GM19025 (cell line): ENCODE data around the gene TMEM247.
"Not testable (repeated sequence)": the region's sequence is repeated elsewhere in the genome, so short reads cannot be mapped to it uniquely, and the experiment has no call there.

ENCODE experiments used
- ATAC-seq: cut with Tn5 transposase; IDR thresholded peaks from one replicate; pipeline ENCODE4 v1.9.1; 2021; ENCODE audit warnings: mild to moderate bottlenecking, low read depth, moderate library complexity; ENCODE audit not compliant: unreplicated experiment

Gene TMEM247

DNA sequence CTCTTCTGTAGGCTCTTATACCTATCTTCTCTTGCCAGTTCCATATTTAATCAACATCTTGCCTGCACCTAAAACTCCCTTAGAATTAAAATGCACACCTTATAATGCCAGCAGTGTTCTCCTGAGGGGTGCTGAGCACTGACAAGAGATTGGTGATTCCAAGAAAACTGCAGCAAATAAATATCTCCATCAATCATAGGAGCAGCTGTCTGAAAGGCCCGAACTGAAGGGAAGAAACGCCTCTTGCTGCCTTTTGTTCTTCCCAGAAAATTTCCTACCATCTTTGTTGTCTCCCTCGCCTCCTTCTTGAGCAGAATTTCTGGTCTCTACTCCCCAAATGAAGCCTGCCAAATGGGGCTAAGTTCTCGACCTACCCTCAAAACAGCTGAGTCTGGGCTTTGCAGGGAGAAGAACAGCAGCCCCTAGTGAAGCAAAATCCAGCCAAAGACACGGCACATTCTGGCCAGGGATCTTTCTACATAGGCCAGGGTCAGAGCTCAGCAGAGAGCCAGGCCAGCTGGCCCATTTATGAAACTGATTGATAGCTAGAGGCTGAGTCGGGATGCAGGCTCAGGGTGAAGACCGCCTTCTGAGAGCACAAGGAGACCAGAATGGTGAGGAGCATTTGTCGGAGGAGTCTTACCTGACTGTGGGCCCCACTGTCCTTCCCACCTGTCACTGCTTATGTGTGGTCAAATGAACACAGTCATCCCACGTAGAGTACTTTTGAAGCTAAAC, 20.4 kb upstream of the TMEM247 start:
- ATAC-seq = no peak

- ATAC-seq = no peak
Observed at GRCh38 chr2:46459694-46460093, 19.7 kb upstream of the TMEM247 start.

GRCh38 chr2:46460241-46460921, 19.0 kb upstream of the TMEM247 start:
- ATAC-seq = no peak

GRCh38 chr2:46461011-46461674, 18.2 kb upstream of the TMEM247 start:
- ATAC-seq = no peak

- no peak for ATAC-seq
Observed at GRCh38 chr2:46461709-46462171, 17.6 kb upstream of the TMEM247 start.

GRCh38 chr2:46462936-46463335, 16.4 kb upstream of the TMEM247 start:
- ATAC-seq = no peak

GRCh38 chr2:46469116-46469515, 10.2 kb upstream of the TMEM247 start:
- no peak for ATAC-seq

GRCh38 chr2:46469700-46470099, 9.7 kb upstream of the TMEM247 start:
- no peak for ATAC-seq

DNA sequence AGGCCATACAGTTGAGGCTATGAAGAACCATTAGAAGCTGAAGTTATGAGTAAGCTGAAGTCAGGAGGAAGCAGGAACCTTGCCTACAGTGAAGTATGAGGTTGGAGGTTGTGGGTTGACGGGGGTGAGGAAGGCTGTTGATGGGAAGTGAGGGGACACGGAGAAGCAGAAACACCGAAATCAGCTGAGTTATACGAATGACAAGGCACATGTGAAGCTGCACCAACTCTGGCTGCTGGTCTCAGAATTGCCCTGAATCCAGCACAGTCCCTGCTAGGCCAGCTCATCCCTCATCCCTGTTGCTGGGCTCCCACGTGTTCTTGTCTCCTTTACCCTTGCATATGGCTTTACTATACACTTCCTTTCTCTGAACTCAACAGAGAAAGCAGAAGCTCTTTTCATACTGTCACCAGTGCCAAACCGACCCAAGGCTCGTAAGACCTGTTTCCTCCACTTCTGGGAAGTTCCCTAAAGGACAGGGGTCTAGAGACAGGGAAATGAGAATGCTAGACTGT, 9.2 kb upstream of the TMEM247 start:
- no peak for ATAC-seq

DNA sequence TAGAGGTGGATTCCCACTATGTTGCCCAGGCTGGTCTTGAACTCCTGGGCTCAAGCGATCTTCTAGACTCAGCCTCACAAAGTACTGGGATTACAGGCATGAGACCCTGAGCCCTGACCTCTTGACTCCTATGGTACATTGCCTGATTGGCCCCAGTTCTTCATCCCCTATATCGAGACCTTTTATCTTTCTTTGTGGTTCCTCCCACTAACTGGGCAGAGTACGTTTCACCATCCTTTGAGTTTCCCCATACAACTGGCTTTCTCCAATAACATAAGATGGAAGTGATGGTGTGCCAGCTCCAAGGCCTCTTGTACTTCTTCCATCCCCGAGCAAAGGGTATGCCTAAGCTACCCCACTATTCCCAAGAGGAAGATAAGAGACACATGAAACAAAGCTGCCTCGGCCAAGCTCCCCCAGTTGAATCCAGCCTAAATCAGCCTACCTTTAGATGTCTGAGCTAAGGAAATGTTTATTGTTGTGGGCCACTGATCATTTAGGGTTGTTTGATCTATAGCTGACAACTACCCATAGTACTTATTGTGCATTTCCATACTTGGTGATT, 8.3 kb upstream of the TMEM247 start:
- no peak for ATAC-seq

DNA sequence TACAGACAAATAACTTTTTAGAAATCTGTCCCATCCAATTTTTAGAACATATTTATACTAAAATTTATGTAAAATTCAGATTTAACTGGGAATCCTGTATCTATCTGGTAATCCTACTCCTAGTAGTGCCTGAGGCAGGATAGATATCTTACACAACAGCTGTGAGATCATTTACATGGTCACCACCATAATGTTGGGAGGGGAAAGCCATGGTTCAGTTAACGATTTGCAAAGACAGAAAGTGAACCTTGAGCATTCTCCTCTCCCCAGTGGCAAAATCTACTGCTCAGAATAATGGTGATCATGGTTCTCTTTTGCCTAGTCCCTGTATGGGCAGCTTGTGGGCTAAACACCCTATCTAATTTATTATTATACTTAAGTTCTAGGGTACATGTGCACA, 7.7 kb upstream of the TMEM247 start:
- no peak for ATAC-seq

DNA sequence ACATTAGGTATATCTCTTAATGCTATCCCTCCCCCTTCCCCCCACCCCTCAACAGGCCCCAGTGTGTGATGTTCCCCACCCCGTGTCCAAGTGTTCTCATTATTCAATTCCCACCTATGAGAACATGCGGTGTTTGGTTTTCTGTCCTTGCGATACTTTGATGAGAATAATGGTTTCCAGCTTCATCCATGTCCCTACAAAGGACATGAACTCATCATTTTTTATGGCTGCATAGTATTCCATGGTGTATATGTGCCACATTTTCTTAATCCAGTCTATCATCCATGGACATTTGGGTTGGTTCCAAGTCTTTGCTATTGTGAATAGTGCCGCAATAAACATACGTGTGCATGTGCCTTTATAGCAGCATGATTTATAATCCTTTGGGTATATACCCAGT, 7.2 kb upstream of the TMEM247 start:
- not testable (repeated sequence) for ATAC-seq

DNA sequence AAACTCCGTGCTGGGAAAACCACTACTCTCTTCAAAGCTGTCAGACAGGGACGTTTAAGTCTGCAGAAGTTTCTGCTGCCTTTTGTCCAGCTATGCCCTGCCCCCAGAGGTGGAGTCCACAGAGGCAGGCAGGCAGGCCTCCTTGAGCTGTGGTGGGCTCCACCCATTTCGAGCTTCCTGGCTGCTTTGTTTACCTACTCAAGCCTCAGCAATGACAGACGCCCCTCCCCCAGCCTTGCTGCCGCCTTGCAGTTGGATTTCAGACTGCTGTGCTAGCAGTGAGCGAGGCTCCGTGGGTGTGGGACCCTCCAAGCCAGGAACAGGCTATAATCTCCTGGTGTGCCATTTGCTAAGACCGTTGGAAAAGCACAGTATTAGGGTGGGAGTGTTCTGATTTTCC, 1.9 kb upstream of the TMEM247 start:
- ATAC-seq = not testable (repeated sequence)

- ATAC-seq = no peak
Observed at GRCh38 chr2:46477925-46478324, 1.4 kb upstream of the TMEM247 start.

GRCh38 chr2:46480562-46480961, 1.2 kb downstream of the TMEM247 start:
- ATAC-seq = no peak

- ATAC-seq = no peak
Observed at GRCh38 chr2:46481198-46482193, 2.1 kb downstream of the TMEM247 start.

DNA sequence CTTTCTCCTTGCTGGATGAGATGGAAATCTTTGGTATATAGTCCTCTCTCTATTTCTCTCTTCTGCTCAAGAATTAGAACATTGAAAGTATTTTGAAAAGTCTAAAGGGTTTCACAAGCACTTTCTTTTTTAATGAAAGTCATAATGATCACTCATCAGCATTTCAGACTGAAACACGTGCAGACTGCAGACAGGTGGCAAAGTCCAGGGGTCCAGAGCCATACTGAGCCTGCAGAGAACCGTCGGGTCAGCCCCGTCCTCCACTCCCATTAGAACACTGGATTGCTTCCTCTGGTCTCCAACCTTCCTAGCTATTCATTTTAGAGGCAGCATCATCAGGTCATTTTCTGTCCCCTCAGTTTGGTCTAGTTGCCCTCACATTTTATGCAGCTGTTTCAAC, 3.1 kb downstream of the TMEM247 start:
- no peak for ATAC-seq

DNA sequence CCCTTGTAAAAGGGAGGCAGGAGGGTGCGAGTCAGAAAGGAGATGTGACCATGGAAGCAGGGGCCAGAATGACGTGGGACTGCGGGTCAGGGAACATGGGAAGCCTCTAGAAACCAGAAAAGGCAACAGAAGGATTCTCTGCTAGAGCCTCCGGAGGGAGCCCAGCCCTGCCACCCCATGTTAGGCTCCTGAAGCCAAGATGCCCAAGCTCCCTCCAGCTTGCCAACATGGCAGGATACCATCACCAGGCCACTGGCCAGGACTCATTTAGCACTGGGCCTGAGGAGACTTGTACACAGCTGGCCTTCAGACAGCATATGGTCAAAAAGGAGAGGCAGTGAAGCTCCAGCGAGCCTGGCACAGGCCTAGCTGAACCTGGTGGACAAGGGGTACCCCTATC, 5.6 kb downstream of the TMEM247 start:
- ATAC-seq = no peak

GRCh38 chr2:46486436-46486835, 7.1 kb downstream of the TMEM247 start:
- ATAC-seq = no peak
